ENCODE data around the gene IRF9. TPM values are rescaled to one million over a fixed set of nuclear protein-coding genes. Genes with fewer than 3 reads are reported as not detected.

The IRF9 gene
- total RNA-seq, 1 donor from 2014 or later = 66.5 TPM

DNA sequence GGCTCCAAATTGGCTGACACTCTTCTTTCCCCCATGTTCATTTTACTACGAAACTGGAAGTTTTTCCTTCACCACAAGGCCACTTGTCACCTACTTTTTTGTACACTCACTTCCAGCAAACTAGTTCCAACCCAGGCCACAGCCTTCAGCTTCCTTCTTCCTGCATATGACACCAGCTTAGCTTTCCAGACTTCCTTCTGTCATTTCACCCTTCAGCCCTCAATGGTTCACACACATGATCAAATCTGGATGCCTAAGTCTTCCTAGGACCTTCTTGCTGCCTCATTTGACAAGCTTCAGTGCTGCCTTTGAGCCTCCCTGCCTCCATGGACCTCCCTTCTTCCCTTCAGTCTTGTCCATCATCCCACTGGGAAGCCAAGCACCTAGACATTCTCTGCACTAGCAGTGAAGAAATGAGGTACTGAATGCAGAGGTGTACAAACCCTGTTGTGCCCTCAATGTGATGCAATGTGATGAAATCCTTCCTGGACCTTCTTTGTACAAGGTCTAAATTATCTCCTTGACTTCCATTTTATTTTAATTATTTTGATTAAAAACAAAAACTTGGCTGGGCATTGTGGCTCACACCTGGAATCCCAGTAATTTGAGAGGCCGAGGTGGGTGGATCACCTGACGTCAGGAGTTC, 6.5 kb downstream of the IRF9 start:
- no peak overlapping the region for H3K4me3 ChIP-seq (ENCODE audit: low read depth, low read length)
- DNase-seq (ENCODE audit: low read depth) = no peak
- H3K36me3 ChIP-seq (ENCODE audit: control insufficient read depth, insufficient read depth, low read length) = peaks cover 7% of the 10 kb centered on the region
- no peaks in the 10 kb centered on the region for H3K27me3 ChIP-seq (ENCODE audit: control insufficient read depth, insufficient read depth, low read length)
- TF ChIP-seq, protein P1, sequence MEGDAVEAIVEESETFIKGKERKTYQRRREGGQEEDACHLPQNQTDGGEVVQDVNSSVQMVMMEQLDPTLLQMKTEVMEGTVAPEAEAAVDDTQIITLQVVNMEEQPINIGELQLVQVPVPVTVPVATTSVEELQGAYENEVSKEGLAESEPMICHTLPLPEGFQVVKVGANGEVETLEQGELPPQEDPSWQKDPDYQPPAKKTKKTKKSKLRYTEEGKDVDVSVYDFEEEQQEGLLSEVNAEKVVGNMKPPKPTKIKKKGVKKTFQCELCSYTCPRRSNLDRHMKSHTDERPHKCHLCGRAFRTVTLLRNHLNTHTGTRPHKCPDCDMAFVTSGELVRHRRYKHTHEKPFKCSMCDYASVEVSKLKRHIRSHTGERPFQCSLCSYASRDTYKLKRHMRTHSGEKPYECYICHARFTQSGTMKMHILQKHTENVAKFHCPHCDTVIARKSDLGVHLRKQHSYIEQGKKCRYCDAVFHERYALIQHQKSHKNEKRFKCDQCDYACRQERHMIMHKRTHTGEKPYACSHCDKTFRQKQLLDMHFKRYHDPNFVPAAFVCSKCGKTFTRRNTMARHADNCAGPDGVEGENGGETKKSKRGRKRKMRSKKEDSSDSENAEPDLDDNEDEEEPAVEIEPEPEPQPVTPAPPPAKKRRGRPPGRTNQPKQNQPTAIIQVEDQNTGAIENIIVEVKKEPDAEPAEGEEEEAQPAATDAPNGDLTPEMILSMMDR (IDR thresholded peaks at IDR 0.05; ENCODE audit: insufficient read depth, low read length, poor library complexity, severe bottlenecking) = no peak

DNA sequence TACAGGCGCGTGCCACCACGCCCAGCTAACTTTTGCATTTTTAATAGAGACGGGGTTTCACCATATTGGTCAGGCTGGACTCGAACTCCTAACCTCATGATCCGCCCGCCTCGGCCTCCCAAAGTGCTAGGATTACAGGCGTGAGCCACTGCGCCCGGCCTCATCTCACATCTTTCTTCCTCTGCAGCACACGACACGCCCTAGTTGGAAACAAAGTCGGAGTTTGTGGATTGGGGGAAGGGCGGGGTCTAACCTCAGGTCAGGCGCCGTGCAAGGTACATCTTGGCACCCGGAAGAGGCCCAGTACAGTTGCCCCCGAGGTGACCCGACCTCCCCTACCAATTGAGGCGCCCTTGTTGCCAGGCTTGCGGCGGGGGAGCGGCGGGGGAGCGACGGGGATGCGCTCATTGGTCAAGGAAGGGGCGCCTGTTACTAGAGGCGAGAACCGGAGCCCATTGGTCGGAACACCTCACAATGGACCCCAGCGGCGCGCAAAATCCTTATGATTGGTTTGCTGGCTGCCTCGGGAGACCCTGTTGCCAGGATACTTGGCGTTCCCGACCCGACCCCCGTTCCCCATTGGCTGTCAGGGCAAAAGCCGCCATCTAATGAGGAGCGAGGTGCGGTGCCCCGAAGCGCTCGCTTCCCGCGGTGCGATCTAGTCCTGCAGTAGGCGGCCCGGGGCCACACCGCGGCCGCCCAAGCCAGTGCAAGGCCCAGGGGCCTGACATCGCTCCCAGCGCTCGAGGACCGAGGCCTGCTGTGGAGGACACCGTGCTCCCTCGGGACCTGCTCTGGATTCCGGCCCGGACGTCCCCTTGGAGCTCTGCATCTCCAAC, 10.6 kb downstream of the IRF9 start, which contains the start of gene REC8:
Gene REC8 (plus strand): TSS at position 659 of the 839 bp plus-strand sequence. CDS start 473 bp downstream, outside the sequence.
- H3K4me3 ChIP-seq (ENCODE audit: low read depth, low read length) = peak within 1 kb of the TSS; percentile 78
- DNase-seq (ENCODE audit: low read depth) = peak; percentile 92
- H3K36me3 ChIP-seq (ENCODE audit: control insufficient read depth, insufficient read depth, low read length) = peaks cover 7% of the 10 kb centered on the region
- TF ChIP-seq, protein P1 (IDR thresholded peaks at IDR 0.05; ENCODE audit: insufficient read depth, low read length, poor library complexity, severe bottlenecking) = no peak
- no peaks in the 10 kb centered on the region for H3K27me3 ChIP-seq (ENCODE audit: control insufficient read depth, insufficient read depth, low read length)

DNA sequence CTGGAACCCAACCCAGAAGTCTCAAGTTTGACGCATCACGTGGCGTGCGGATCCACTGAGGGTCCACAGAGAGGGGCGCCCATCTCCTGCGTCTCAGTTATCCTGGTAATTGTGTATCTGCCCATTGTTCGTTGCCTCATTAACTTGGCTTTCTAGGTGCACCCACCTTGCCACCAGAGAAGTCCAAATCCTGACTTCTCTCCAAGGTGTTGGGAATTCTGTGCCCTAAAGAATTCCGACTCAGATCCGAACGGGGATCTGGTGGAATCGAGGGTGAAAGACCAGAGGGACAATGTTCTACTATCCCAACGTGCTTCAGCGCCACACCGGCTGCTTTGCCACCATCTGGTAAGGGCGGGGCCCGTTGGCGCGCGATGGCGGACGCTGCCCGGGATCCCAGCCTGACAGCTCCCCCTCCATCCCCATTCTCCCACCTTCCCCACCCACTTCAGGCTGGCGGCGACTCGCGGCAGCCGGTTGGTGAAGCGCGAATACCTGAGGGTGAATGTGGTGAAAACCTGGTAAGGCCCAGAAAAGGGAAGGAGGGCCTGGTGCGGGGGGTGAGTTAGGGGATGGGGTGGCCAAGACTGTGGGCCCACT, 11.3 kb downstream of the IRF9 start:
- Histone ChIP-seq H3K4me3 (ENCODE audit: low read depth, low read length) (peak overlapping the region; percentile 78), H3K27me3 (ENCODE audit: control insufficient read depth, insufficient read depth, low read length) (no peaks in the 10 kb centered on the region), H3K36me3 (ENCODE audit: control insufficient read depth, insufficient read depth, low read length) (peaks cover 8% of the 10 kb centered on the region)
- TF ChIP-seq, protein P1 (IDR thresholded peaks at IDR 0.05; ENCODE audit: insufficient read depth, low read length, poor library complexity, severe bottlenecking) = no peak
- no peak for DNase-seq (ENCODE audit: low read depth)

DNA sequence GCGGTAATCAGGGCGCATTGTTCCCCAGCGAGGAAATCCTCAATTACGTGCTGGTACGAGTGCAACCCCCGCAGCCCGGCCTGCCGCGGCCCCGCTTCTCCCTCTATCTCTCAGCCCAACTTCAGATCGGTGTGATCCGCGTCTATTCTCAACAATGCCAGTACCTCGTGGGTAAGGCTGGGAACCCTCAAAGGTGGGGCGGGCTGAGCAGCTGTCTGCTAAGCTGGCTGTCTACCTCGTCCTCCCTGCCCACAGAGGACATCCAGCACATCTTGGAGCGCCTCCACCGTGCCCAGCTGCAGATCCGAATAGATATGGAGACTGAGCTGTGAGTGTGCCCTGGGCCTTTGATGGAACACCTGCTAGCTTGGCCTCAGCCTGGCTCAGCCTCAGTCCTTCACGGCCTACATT, 11.8 kb downstream of the IRF9 start:
- no peak for DNase-seq (ENCODE audit: low read depth)
- TF ChIP-seq, protein P1 (IDR thresholded peaks at IDR 0.05; ENCODE audit: insufficient read depth, low read length, poor library complexity, severe bottlenecking) = no peak
- Histone ChIP-seq H3K4me3 (ENCODE audit: low read depth, low read length) (peak overlapping the region; percentile 78), H3K36me3 (ENCODE audit: control insufficient read depth, insufficient read depth, low read length) (peaks cover 7% of the 10 kb centered on the region), H3K27me3 (ENCODE audit: control insufficient read depth, insufficient read depth, low read length) (no peaks in the 10 kb centered on the region)

DNA sequence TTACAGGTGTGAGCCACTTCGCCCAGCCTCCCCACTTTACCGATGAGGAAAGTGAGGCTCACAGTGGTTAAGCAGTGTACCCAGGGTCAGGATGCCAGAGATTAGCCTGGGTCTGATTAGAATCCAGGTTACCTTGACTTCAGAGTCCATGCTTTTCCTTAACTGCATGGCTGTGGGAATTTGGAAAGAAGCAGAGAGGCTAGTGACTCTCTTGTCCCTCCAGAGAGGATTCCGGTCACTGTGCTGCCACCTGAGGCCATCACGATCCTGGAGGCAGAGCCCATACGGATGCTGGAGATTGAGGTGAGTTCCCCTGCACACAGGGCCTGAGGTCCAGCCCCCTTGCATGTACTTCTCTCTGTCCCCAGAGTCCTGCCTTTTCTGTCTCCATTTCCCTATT, 15.5 kb downstream of the IRF9 start:
- H3K36me3 ChIP-seq (ENCODE audit: control insufficient read depth, insufficient read depth, low read length) = peaks cover 14% of the 10 kb centered on the region

More for the DNA sequence above, 15.5 kb downstream of the IRF9 start:
- DNase-seq (ENCODE audit: low read depth) = no peak
- Histone ChIP-seq H3K4me3 (ENCODE audit: low read depth, low read length) (no peak overlapping the region), H3K27me3 (ENCODE audit: control insufficient read depth, insufficient read depth, low read length) (no peaks in the 10 kb centered on the region)
- TF ChIP-seq, protein P1 (IDR thresholded peaks at IDR 0.05; ENCODE audit: insufficient read depth, low read length, poor library complexity, severe bottlenecking) = no peak

Data from kidney epithelial cell (primary cell).